ENCODE measurements around the gene HMCN1.

DNA sequence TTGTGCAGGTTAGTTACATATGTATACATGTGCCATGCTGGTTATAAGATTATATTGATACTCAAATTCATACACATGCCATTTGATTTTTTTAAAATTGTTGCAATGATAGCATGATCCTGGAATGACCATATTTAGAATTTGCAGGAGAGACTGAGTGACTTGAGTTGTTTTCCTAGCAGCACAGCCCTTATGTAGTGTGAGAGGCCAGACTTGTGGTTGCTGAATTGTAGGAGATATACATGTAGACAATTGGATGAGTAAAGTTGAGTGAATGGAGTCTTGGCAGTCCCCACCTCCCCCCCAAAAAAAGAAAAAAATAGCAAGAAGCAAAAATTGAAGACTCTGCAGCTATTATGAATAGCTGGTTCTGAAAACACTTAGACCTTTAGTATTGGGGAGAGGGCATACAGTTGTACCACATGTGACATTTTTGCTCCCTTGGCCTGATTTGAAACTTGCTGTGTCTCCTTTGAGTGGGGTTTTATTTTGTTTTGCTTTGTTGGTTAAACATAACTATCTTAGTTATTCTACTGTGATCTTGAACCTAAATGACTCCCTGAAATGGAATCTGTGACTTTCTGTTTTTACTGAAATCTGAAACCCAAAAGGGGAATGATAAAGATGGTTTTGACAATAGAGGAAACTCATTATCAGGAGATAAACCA lies 280.3 kb downstream of the HMCN1 start:
- TF ChIP-seq BHLHE40 (IDR thresholded peaks at IDR 0.05; ENCODE audit: borderline replicate concordance) (no peak), SP1 (IDR thresholded peaks at IDR 0.05) (no peak), NFRKB (IDR thresholded peaks at IDR 0.05) (no peak), FOXK2 (IDR thresholded peaks at IDR 0.05) (no peak), FOXA1 (IDR thresholded peaks at IDR 0.05) (no peak)
- TF ChIP-seq, protein P1, sequence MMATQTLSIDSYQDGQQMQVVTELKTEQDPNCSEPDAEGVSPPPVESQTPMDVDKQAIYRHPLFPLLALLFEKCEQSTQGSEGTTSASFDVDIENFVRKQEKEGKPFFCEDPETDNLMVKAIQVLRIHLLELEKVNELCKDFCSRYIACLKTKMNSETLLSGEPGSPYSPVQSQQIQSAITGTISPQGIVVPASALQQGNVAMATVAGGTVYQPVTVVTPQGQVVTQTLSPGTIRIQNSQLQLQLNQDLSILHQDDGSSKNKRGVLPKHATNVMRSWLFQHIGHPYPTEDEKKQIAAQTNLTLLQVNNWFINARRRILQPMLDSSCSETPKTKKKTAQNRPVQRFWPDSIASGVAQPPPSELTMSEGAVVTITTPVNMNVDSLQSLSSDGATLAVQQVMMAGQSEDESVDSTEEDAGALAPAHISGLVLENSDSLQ (IDR thresholded peaks at IDR 0.05), result no peak
